HG03159 (cell line): ENCODE results near the gene CHRM4.

Source experiments
- ATAC-seq: cut with Tn5 transposase; IDR thresholded peaks from one replicate; pipeline ENCODE4 v1.9.1; 2021; ENCODE audit warnings: mild to moderate bottlenecking, moderate library complexity; ENCODE audit not compliant: unreplicated experiment

The CHRM4 gene

GRCh38 chr11:46391578-46392420 lies at the start of gene CHRM4:
CHRM4 (minus strand) TSS chr11:46391776; CDS start chr11:46386557, 5,219 bp downstream.
- ATAC-seq = no peak

- ATAC-seq = no peak
These were observed 46.6 kb upstream of the CHRM4 start for GRCh38 chr11:46438211-46438610.

- ATAC-seq = no peak
These were observed 45.6 kb upstream of the CHRM4 start for GRCh38 chr11:46437122-46437689.

- ATAC-seq = no peak
These were observed 44.5 kb upstream of the CHRM4 start for GRCh38 chr11:46436113-46436512.

- ATAC-seq = no peak
These were observed 44.1 kb upstream of the CHRM4 start for GRCh38 chr11:46435679-46436078.

- ATAC-seq = no peak
These were observed 39.6 kb upstream of the CHRM4 start for GRCh38 chr11:46431211-46431610.

- no peak for ATAC-seq
These were observed 38.1 kb upstream of the CHRM4 start for GRCh38 chr11:46429717-46430116.

- ATAC-seq = no peak
These were observed 35.8 kb upstream of the CHRM4 start for GRCh38 chr11:46427364-46427763.

GRCh38 chr11:46426233-46426991 lies 34.8 kb upstream of the CHRM4 start:
- ATAC-seq = no peak

- no peak for ATAC-seq
These were observed 31.0 kb upstream of the CHRM4 start for GRCh38 chr11:46422588-46422987.

GRCh38 chr11:46421257-46421880 lies 29.8 kb upstream of the CHRM4 start:
- ATAC-seq = no peak

GRCh38 chr11:46420513-46420912 lies 28.9 kb upstream of the CHRM4 start:
- no peak for ATAC-seq

GRCh38 chr11:46418751-46419150 lies 27.2 kb upstream of the CHRM4 start:
- no peak for ATAC-seq

GRCh38 chr11:46417711-46418110 lies 26.1 kb upstream of the CHRM4 start:
- no peak for ATAC-seq

GRCh38 chr11:46414879-46415278 lies 23.3 kb upstream of the CHRM4 start:
- ATAC-seq = no peak

- ATAC-seq = no peak
These were observed 22.9 kb upstream of the CHRM4 start for GRCh38 chr11:46414466-46414796.

- ATAC-seq = no peak
These were observed 22.3 kb upstream of the CHRM4 start for GRCh38 chr11:46413760-46414465.

GRCh38 chr11:46410021-46410420 lies 18.4 kb upstream of the CHRM4 start:
- no peak for ATAC-seq

GRCh38 chr11:46408407-46408986 lies 16.9 kb upstream of the CHRM4 start:
- ATAC-seq = no peak

GRCh38 chr11:46407635-46408034 lies 16.1 kb upstream of the CHRM4 start:
- no peak for ATAC-seq
